Mesenchymal stem cell (in vitro differentiated cells and primary cell): ENCODE data around the gene SAMD4A.
A peak's percentile ranks its signal among the peaks of the same experiment; 100 is the strongest.

ENCODE experiments used
- DNase-seq: peaks from one replicate; pipeline ENCODE4 v3.0.0-alpha.2; 2013
- H2AFZ ChIP-seq: one replicate; pipeline ENCODE4 v1.6.1; 2013; ENCODE audit warnings: low read depth, mild to moderate bottlenecking, control low read depth, inconsistent platforms, low read length, moderate library complexity
- H2AK5ac ChIP-seq: 2 replicates; pipeline ENCODE4 v1.6.1; 2013; ENCODE audit warnings: low read length, moderate library complexity, mild to moderate bottlenecking, inconsistent platforms; ENCODE audit not compliant: severe bottlenecking
- H2BK120ac ChIP-seq: one replicate; pipeline ENCODE4 v1.6.1; 2013; ENCODE audit warnings: low read depth, mild to moderate bottlenecking, inconsistent platforms, low read length, moderate library complexity
- H2BK12ac ChIP-seq, 2 experiments: one replicate each; pipeline ENCODE4 v1.6.1; 2013; ENCODE audit warnings: inconsistent platforms in 2 of 2, low read length in 2 of 2, mild to moderate bottlenecking in 2 of 2, moderate library complexity in 2 of 2, control low read depth in 1 of 2
- H2BK15ac ChIP-seq: one replicate; pipeline ENCODE4 v1.6.1; 2013; ENCODE audit warnings: mild to moderate bottlenecking, low read depth, inconsistent platforms; ENCODE audit not compliant: poor library complexity, severe bottlenecking
- H2BK5ac ChIP-seq: 2 replicates; pipeline ENCODE4 v1.6.1; 2013; ENCODE audit warnings: low read depth, mild to moderate bottlenecking, low read length, control low read depth, inconsistent platforms; ENCODE audit not compliant: poor library complexity, severe bottlenecking
- H3K14ac ChIP-seq, 2 experiments: one replicate each; pipeline ENCODE4 v1.6.1; 2013; ENCODE audit warnings: inconsistent platforms in 2 of 2, low read length in 2 of 2, control low read depth in 1 of 2, mild to moderate bottlenecking in 1 of 2, moderate library complexity in 1 of 2
- H3K18ac ChIP-seq, 2 experiments: one replicate each; pipeline ENCODE4 v1.6.1; 2013; ENCODE audit warnings: inconsistent platforms in 2 of 2, low read length in 2 of 2, control low read depth in 1 of 2, low read depth in 1 of 2, mild to moderate bottlenecking in 1 of 2
- H3K23ac ChIP-seq, 2 experiments: one replicate each; pipeline ENCODE4 v1.6.1; 2013; ENCODE audit warnings: inconsistent platforms in 2 of 2, low read length in 2 of 2, mild to moderate bottlenecking in 2 of 2, moderate library complexity in 2 of 2, control low read depth in 1 of 2
- H3K27ac ChIP-seq: 2 replicates; pipeline ENCODE4 v1.5.1; 2013; ENCODE audit warnings: mild to moderate bottlenecking, moderate library complexity, low read length, control low read depth, inconsistent platforms; ENCODE audit not compliant: poor library complexity, severe bottlenecking
- H3K27me3 ChIP-seq, 2 experiments: 2 replicates each; pipeline versions ENCODE4 v1.6.1 to v1.7.0; 2013; ENCODE audit warnings: low read length in 2 of 2, mild to moderate bottlenecking in 2 of 2, moderate library complexity in 2 of 2, control low read depth in 1 of 2, inconsistent platforms in 1 of 2; ENCODE audit not compliant: control insufficient read depth in 1 of 2, insufficient read depth in 1 of 2
- H3K36me3 ChIP-seq, 2 experiments: 2 replicates each; pipeline versions ENCODE4 v1.6.1 to v1.7.0; 2013; ENCODE audit warnings: low read length in 2 of 2, control low read depth in 1 of 2, inconsistent platforms in 1 of 2, low read depth in 1 of 2, mild to moderate bottlenecking in 1 of 2; ENCODE audit not compliant: insufficient read depth in 2 of 2, control insufficient read depth in 1 of 2
- H3K4ac ChIP-seq, 2 experiments: one replicate each; pipeline ENCODE4 v1.6.1; 2013; ENCODE audit warnings: inconsistent platforms in 2 of 2, low read length in 2 of 2, mild to moderate bottlenecking in 2 of 2, moderate library complexity in 2 of 2, control low read depth in 1 of 2, low read depth in 1 of 2
- H3K4me1 ChIP-seq: 2 replicates; pipeline ENCODE4 v1.6.1; 2013; ENCODE audit warnings: low read depth, low read length, control low read depth; ENCODE audit not compliant: control insufficient read depth, insufficient read depth
- H3K4me2 ChIP-seq: 2 replicates; pipeline ENCODE4 v1.6.1; 2013; ENCODE audit warnings: low read length, mild to moderate bottlenecking, inconsistent platforms; ENCODE audit not compliant: poor library complexity, severe bottlenecking
- H3K4me3 ChIP-seq, 2 experiments: 2 replicates each; pipeline versions ENCODE4 v1.5.1 to v1.7.0; 2013; ENCODE audit warnings: low read length in 2 of 2, mild to moderate bottlenecking in 2 of 2, control low read depth in 1 of 2, low read depth in 1 of 2; ENCODE audit not compliant: insufficient read depth in 1 of 2
- H3K79me1 ChIP-seq: replicated peaks from 2 replicates; pipeline ENCODE4 v1.6.1; 2013; ENCODE audit warnings: mild to moderate bottlenecking, control low read depth, low read length, inconsistent platforms; ENCODE audit not compliant: poor library complexity, severe bottlenecking
- H3K9ac ChIP-seq: 2 replicates; pipeline ENCODE4 v1.7.0; 2013; ENCODE audit warnings: mild to moderate bottlenecking, low read length, moderate library complexity
- H3K9me3 ChIP-seq: 2 replicates; pipeline ENCODE4 v1.7.0; 2013; ENCODE audit warnings: mild to moderate bottlenecking, low read length; ENCODE audit not compliant: control insufficient read depth
- H4K8ac ChIP-seq: one replicate; pipeline ENCODE4 v1.6.1; 2013; ENCODE audit warnings: inconsistent platforms, mild to moderate bottlenecking, low read length, moderate library complexity
- H4K91ac ChIP-seq: one replicate; pipeline ENCODE4 v1.6.1; 2013; ENCODE audit warnings: mild to moderate bottlenecking, low read length, inconsistent platforms
- WGBS: methylation state at CpG from one replicate; pipeline ENCODE4 v1.1.7; 2013; ENCODE audit warnings: mixed read lengths; 5-methylcytosine and 5-hydroxymethylcytosine counted together

The SAMD4A gene

DNA sequence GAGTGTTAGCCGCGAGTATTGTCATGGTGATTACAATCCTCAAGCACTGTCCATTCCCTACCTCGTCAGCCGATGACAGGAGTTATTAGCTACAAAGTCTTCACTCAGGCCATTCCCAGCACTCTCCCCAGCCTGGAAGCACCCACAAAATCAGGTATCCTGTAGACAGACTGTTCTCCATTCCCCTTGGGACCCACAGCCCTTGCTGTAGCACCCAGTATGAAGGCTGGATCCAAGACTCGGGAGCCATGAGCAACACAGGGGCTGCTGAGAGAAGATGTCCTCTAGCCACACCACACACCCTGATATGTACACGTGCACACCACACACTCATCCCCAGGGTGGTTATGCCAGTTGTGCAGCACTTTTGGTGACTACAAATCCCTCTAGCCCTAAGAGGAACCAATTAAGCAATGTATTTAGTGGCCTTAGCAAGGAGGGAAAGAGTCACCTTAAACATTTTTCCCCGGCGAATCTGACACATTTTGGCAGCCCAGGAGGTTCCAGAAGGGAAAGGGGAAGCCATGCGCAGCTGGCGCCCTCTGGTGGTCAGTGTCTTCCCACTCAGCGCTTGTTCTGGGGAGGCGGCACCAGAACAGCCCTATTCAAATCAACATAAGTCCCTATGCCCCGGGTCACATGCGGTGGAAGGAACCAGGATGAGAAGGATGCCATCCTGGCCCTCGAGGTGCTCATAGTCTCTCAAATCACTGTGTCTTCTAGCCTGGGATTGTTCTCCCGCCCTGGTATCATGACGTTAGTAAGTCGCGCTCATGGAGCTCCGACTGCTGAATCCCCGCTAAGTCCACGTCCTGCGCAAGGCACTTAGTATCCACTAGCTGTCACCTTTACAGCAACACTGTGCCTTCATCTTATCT, 238.8 kb downstream of the SAMD4A start:
- H3K14ac ChIP-seq, result no peak overlapping the region
- H3K4me3 ChIP-seq, result peak overlapping the region in 1 of 2 experiments; percentile 57
- peaks cover 3% of the 10 kb centered on the region for H3K4me1 ChIP-seq
- no peak overlapping the region for H2AFZ ChIP-seq
- H3K79me1 ChIP-seq, result no peaks in the 10 kb centered on the region
- DNase-seq, result peak; percentile 78
- H3K23ac ChIP-seq, result peak overlapping the region in 1 of 2 experiments; percentile 76
- WGBS, result 43% methylated on average over 23 of the region's 23 CpGs
- H3K36me3 ChIP-seq, result no peaks in the 10 kb centered on the region
- no peak overlapping the region for H2AK5ac ChIP-seq
- no peak overlapping the region for H3K4me2 ChIP-seq
- H2BK12ac ChIP-seq, result no peak overlapping the region
- H3K27ac ChIP-seq, result no peak overlapping the region
- no peak overlapping the region for H4K8ac ChIP-seq
- no peak overlapping the region for H2BK15ac ChIP-seq
- peak overlapping the region; percentile 28 for H3K9ac ChIP-seq
- H3K18ac ChIP-seq, result no peak overlapping the region
- H3K9me3 ChIP-seq, result no peaks in the 10 kb centered on the region
- no peak overlapping the region for H2BK120ac ChIP-seq
- H4K91ac ChIP-seq, result no peak overlapping the region
- no peak overlapping the region for H3K4ac ChIP-seq
- H2BK5ac ChIP-seq, result no peak overlapping the region
- H3K27me3 ChIP-seq, result peaks cover 21 to 22% of the 10 kb centered on the region in 2 experiments

DNA sequence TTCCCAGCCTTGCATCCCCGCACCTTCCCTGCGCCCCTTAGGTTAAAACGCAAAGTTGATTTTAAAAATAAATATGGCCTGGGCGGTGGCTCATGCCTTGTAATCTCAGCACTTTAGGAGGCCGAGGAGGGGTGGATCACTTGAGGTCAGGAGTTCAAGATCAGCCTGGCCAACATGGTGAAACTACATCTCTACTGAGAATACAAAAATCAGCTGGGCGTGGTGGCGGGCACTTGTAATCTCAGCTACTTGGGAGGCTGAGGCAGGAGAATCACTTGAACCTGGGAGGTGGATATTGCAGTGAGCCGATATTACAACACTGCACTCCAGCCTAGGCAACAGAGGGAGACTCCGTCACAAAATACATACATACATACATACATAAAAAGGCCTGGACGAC, 239.7 kb downstream of the SAMD4A start:
- Histone ChIP-seq H3K4me1 (peaks cover 3% of the 10 kb centered on the region), H3K9me3 (no peaks in the 10 kb centered on the region), H3K23ac (no peak overlapping the region), H2AK5ac (no peak overlapping the region), H3K36me3 (no peaks in the 10 kb centered on the region), H3K4me3 (no peak overlapping the region), H3K4ac (no peak overlapping the region), H4K91ac (no peak overlapping the region), H2BK120ac (no peak overlapping the region), H2BK15ac (no peak overlapping the region), H3K27ac (no peak overlapping the region), H3K14ac (no peak overlapping the region), H3K4me2 (no peak overlapping the region), H2AFZ (no peak overlapping the region), H3K79me1 (no peaks in the 10 kb centered on the region), H3K27me3 (peaks cover 21 to 22% of the 10 kb centered on the region in 2 experiments), H2BK5ac (no peak overlapping the region), H3K9ac (no peak overlapping the region), H4K8ac (no peak overlapping the region), H2BK12ac (no peak overlapping the region), H3K18ac (no peak overlapping the region)
- no peak for DNase-seq
- WGBS, result 92% methylated on average over 10 of the region's 10 CpGs

DNA sequence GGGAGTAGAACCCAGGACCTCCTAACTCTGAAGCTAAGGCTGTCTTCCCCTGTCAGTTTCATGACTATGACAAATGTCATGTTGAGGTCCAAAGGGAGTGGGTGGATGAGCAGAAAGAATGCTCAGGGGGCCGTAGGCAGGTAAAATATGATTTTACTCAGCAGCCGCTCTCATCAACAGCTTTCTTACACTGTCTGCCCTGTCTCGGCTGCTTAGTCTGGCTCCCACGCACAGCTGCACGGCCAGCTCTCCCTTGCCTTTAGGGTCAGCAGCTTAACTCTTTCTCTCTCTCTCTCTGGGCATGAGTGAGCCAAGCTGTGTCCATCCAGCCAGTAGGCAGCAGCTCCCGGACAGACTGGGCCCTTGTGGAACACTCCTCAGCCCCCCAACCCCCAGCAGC, 240.5 kb downstream of the SAMD4A start:
- Histone ChIP-seq H2BK120ac (no peak overlapping the region), H4K91ac (no peak overlapping the region), H2AFZ (no peak overlapping the region), H3K4me1 (peaks cover 3% of the 10 kb centered on the region), H2AK5ac (no peak overlapping the region), H2BK12ac (no peak overlapping the region), H3K4me3 (no peak overlapping the region), H3K4ac (no peak overlapping the region), H3K14ac (no peak overlapping the region), H3K27ac (no peak overlapping the region), H3K36me3 (no peaks in the 10 kb centered on the region), H3K27me3 (peaks cover 18 to 26% of the 10 kb centered on the region in 2 experiments), H3K79me1 (no peaks in the 10 kb centered on the region), H3K23ac (no peak overlapping the region), H3K18ac (no peak overlapping the region), H4K8ac (no peak overlapping the region), H2BK5ac (no peak overlapping the region), H3K9me3 (no peaks in the 10 kb centered on the region), H3K9ac (no peak overlapping the region), H3K4me2 (no peak overlapping the region), H2BK15ac (no peak overlapping the region)
- no peak for DNase-seq
- WGBS, result 83% methylated on average over 6 of the region's 6 CpGs

DNA sequence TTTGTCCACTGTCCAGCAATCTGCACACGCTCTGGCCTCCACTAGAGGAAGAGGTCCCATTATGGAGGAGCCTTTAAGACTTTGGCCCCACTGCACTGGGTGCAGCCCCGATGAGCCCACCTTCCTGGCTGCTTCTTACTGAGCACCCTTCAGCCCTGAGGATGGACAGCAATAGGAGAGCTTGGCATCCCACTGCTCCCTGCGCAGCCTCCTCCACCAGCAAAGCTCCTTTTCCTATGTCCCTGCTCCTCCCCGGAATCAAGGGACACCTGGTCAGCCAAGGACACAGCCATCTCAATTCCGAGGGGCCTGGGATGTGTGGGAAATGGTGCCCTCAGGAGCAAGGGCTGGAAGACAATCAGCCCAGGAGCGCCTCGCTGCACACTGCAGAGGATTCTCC, 241.0 kb downstream of the SAMD4A start:
- H3K14ac ChIP-seq, result no peak overlapping the region
- H3K79me1 ChIP-seq, result no peaks in the 10 kb centered on the region
- no peak overlapping the region for H2AFZ ChIP-seq
- H4K91ac ChIP-seq, result no peak overlapping the region
- no peaks in the 10 kb centered on the region for H3K36me3 ChIP-seq
- H3K27me3 ChIP-seq, result peaks cover 14 to 26% of the 10 kb centered on the region in 2 experiments
- no peak overlapping the region for H3K4me2 ChIP-seq
- peaks cover 3% of the 10 kb centered on the region for H3K4me1 ChIP-seq
- H3K18ac ChIP-seq, result no peak overlapping the region
- no peak overlapping the region for H3K4ac ChIP-seq
- no peak for DNase-seq
- no peak overlapping the region for H2AK5ac ChIP-seq
- H2BK12ac ChIP-seq, result no peak overlapping the region
- H3K27ac ChIP-seq, result no peak overlapping the region
- H3K9me3 ChIP-seq, result no peaks in the 10 kb centered on the region
- H2BK120ac ChIP-seq, result no peak overlapping the region
- WGBS, result 92% methylated on average over 6 of the region's 7 CpGs
- H3K23ac ChIP-seq, result no peak overlapping the region
- no peak overlapping the region for H3K9ac ChIP-seq
- H4K8ac ChIP-seq, result no peak overlapping the region
- H3K4me3 ChIP-seq, result no peak overlapping the region
- no peak overlapping the region for H2BK15ac ChIP-seq
- H2BK5ac ChIP-seq, result no peak overlapping the region
